HG02852 (cell line): ENCODE data around the gene CYP2A6.

Source experiments
- ATAC-seq: cut with Tn5 transposase; IDR thresholded peaks from one replicate; pipeline ENCODE4 v1.9.1; 2021; ENCODE audit warnings: mild to moderate bottlenecking, moderate library complexity; ENCODE audit not compliant: unreplicated experiment

Gene CYP2A6

DNA sequence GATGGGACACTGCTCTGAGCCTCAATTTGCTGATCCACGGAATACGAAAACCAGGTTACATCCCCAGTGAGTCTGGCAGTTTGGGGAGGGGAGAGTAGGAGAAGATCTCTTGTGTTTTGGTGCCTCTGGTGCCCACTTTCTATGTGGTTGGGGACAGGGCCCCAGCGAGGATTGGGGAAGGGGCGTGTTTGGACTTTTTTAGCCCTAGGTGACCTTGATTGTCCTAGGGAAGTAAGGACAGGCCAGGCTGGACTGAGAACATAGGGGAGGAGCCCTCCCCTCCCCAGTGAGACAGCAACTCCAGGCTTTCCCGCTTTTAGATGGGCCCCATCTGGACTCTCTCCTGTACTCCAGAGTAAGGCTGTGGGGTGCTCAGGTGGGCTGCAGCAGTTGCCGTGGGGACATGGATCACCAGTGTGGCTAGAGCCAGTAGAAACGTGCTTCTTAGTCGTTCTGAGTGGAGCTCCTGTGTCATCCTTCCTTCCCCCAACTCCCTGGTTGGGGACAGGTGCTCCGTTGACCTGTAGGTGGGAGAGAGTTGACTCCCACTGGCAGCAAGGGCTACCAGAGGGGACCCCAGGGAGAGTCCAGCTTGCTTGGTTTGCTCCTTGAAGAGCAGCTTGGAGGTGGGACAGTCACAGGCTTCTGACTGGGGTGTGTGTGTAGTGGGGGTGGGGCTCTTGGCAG, 46.9 kb downstream of the CYP2A6 start:
- ATAC-seq, result no peak

DNA sequence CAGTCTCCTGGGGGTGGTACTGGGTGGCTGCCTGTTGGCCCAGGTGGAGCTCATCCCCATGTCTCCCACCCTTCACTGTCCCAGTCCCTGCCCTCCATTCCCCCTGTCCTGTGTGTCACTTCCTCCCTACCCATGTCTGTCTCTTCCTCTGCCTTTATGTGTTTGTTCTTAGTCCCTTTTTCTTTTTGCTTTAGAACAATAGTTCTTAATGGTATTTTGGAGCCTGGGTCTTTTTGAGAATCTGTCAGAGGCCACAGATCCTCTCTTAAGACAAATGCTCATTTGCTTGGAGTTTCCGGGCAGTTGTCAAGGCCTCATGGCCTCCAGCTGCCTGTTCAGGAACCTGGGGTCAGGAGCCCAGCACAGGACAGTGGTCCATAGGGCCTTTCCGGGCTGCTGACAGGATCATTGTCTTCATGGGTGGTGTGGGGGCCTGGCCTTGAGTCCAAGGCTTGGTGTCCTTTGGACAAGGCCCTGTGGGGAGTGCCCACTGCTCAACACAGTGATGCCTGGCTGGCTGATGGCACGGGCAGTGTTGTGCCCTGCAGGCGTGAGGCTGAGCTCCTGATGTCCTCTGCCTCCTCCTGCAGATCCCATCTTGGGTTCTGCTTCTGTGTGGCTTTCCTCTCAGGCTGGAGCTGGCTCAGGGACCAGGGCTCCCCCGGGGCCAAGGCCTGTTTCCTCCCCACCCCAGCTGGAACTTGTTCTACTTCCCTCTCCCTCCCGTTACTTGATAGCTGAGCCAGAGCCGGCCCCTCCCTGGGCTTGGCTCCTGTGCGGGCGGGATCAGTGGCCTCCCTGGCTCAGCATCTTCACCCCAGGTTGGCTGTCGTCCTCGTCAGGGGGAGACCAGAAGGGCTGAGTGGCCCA, 47.7 kb downstream of the CYP2A6 start:
- no peak for ATAC-seq

DNA sequence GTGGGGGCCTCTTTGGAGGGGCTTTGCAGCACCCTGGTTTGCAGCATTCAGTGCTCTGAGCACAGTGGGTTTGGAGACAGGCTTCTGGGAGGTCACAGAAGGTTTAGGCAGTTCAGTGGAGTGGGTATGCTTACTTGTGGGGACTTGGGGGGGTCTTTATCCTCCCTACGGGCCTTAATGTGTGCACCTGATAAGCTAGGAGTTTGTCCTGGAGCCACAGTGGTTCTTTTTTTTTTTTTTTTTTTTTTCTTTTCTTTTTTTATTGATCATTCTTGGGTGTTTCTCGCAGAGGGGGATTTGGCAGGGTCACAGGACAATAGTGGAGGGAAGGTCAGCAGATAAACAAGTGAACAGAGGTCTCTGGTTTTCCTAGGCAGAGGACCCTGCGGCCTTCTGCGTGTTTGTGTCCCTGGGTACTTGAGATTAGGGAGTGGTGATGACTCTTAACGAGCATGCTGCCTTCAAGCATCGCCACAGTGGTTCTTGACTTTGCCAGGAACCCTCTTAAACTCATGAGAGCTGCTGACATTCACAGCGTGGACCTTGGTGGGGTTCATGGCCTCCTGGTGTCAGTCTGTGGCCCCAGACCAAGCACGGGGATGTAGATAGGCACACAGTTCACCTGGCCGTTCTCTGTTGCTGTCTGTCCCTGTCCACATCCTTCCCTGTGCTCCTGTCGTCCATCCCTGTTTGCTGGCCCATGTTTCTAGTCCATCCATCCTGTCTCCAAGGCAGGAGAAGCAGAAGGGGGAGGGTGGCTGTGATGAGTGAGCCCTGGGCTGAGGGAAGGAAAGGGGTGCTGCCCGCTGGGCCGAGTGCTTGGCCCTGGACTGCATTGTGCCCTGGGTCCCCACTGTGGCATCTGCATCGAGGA, 48.6 kb downstream of the CYP2A6 start:
- ATAC-seq, result no peak

DNA sequence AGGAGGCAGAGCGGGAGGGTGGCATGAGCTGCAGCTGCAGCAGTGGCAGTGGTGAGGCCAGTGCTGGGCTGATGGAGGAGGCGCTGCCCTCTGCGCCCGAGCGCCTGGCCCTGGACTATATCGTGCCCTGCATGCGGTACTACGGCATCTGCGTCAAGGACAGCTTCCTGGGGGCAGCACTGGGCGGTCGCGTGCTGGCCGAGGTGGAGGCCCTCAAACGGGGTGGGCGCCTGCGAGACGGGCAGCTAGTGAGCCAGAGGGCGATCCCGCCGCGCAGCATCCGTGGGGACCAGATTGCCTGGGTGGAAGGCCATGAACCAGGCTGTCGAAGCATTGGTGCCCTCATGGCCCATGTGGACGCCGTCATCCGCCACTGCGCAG, 49.3 kb downstream of the CYP2A6 start:
- no peak for ATAC-seq

DNA sequence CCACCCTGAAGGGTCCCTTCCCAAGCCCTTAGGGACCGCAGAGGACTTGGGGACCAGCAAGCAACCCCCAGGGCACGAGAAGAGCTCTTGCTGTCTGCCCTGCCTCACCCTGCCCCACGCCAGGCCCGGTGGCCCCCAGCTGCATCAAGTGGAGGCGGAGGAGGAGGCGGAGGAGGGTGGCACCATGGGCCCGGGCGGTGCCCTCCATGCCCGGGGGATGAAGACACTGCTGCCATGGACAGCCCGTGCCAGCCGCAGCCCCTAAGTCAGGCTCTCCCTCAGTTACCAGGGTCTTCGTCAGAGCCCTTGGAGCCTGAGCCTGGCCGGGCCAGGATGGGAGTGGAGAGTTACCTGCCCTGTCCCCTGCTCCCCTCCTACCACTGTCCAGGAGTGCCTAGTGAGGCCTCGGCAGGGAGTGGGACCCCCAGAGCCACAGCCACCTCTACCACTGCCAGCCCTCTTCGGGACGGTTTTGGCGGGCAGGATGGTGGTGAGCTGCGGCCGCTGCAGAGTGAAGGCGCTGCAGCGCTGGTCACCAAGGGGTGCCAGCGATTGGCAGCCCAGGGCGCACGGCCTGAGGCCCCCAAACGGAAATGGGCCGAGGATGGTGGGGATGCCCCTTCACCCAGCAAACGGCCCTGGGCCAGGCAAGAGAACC, 49.8 kb downstream of the CYP2A6 start:
- ATAC-seq, result no peak

DNA sequence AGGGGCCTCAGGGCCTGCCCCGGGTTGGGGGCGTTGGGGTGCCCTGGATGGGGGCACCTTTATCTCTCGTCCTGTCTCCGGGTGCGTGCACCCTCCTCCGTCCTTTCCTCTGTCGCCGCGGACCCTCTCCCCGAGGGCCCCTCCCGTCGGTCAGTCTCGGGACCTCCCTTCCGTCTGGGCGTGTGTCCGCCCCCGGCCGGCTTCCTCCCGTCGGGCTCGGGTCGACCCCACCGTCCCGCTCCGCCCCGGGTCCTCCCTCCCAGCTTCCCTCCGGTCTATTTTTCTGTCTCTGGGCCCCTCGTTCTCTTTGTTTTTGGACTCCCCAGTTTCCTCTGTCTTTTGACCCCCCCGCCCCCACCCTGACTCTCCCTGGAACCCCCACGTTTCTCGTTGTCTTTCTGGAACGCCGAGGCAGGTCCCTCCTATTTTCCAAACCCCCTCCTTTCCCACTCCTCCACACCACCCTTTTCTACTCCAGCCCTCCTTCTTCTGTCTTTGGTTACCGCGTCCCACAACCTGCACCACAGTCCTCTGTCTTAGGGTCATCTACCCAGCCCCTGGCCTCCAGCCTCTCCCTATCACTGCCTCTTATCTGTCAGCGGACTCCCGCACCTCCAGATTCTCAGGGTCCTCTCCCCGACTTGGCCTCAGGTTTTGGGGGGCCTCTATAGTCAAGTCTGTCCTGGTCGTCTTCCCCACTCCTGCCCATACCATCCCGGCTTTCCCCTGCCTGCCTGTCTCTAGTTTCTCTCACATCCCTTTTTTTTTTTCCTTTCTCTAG, 50.5 kb downstream of the CYP2A6 start:
- no peak for ATAC-seq

DNA sequence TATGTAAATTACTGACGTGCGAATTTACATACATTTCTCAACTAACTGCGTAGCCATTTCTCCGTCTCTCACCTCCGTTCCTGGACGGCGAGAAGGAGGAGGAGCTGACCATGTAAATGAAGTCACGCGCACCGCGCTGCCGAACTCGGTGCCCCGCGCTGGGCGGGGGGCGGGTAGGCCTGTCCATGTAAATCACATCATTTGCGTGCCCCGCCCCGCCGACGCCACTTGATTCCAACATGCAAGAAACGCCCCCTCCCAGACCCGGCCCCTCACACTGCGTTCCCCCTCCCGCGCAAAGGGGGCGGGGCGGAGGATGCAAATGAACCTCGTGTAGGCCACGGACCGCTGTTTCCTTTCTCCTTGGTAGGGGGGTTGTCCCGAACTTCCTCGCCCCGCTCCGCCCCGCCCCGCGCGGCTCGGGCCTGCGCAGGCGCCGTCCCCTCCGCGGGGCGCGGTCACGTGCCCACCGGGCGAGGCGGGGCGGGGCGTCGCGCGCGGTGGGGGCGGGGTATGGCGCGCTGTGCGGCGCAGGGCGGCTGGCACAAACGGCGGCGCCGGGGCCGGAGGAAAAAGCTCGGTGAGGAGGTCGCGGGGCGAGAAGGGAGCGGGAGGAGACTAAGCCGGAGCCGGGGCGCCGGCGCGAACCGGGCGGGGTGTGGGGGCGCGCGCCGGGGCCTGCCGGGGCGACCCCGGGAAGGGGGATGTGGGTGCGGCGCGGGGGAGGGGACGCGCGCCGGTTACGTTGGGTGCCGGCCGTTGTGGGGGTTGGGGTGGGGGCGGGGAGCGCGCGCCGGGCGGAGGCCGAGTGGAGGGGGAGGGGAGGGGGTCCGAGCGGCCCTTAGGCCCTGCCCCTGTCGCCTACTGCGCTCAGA, 51.3 kb downstream of the CYP2A6 start, which contains the start of gene EGLN2:
Gene EGLN2 (plus strand): TSS at position 509 of the 875 bp plus-strand sequence. CDS start 1,382 bp downstream, outside the sequence.
- peak; percentile 78 for ATAC-seq

DNA sequence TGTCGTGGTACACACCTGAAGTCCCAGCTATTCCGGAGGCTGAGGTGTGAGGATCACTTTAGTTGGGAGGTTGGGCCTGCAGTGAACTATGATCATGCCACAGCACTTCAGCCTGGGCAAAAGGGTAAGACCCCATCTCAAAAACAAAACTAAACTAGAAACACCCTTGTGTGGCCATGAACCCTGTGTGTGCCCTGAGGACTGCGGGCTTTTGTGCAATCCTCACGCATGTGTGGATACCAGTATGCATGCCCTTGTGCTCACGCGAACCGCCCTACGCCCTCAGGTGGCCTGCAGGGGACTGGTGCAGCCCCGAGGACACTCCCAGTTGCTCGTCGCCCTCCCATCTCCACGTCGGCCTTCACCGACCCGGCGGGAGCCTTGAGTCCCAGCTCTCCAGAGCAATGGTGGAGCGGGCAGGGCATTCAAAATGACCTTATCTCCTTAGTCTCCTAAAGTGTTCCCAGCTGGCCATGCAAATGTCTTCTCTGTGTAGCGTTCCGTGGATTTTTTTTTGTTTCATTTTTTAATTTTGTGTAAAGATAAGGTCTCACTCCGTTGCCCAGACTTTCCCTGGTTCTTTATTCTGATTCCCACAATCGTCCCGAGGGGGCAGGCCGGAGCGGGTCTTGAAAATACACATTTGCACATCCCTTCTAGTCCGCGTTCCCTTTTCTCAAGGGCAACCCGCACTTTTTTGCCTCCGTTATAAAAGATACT, 52.1 kb downstream of the CYP2A6 start:
- ATAC-seq, result no peak

DNA sequence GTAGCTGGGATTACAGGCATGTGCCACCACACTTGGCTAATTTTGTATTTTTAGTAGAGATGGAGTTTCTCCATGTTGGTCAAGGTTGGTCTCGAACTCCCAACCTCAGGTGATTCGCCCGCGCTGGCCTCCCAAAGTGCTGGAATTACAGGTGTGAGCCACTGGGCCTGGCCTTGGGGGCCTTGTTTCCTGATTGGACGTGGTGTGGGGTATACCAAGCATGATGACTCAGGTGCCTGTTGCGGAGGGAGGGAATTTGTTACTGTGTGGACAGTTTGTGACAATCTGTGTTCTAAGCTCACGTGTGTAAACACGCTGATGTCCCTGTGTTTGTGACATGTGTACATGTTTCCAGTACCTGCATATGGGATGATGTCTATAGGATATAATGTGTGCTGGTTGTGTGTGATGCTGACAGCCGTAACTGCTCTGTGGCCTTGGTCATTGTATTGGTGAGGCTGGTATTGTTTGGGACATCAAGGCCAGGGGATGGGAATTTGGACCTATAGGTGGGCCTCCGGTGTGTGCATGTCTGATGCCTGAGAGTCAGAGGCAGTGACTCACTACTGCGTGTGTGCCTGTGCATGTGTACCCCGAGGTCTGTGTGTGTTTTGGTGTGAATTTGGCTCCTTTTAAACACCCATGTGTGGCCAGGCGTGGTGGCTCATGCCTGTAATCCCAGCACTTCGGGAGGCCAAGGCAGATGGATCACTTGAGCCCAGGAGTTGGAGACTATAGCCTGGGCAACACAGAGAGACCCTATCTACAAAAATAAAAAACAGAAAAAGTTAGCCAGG, 52.9 kb downstream of the CYP2A6 start:
- no peak for ATAC-seq
